ENCODE results near the gene DHRS1.
"Not testable (repeated sequence)": the region's sequence is repeated elsewhere in the genome, so short reads cannot be mapped to it uniquely, and the experiment has no call there.

DHRS1 gene

GRCh38 chr14:24299255-24300191 is at the start of gene DHRS1, which contains the start of gene NOP9:
Gene DHRS1, minus strand, starts transcription at chr14:24299780. Its CDS starts 674 bp downstream, at chr14:24299106.
Gene NOP9, plus strand, starts transcription at chr14:24299850. Its CDS starts 105 bp downstream, at chr14:24299955.
- peak; percentile 64 for DNase-seq

GRCh38 chr14:24348186-24348585 is 48.6 kb upstream of the DHRS1 start:
- DNase-seq, result no peak

GRCh38 chr14:24347134-24347533 is 47.6 kb upstream of the DHRS1 start:
- no peak for DNase-seq

GRCh38 chr14:24343795-24344660 is 44.4 kb upstream of the DHRS1 start:
- no peak for DNase-seq

GRCh38 chr14:24342889-24343288 is 43.3 kb upstream of the DHRS1 start:
- no peak for DNase-seq

GRCh38 chr14:24340606-24341005 is 41.0 kb upstream of the DHRS1 start:
- no peak for DNase-seq

- no peak for DNase-seq
These were observed 39.9 kb upstream of the DHRS1 start, which contains the start of gene RIPK3 for GRCh38 chr14:24339284-24340151. Gene RIPK3, minus strand, starts transcription at chr14:24339991. Its CDS starts 165 bp downstream, at chr14:24339826.

GRCh38 chr14:24338843-24339242 is 39.3 kb upstream of the DHRS1 start:
- no peak for DNase-seq

GRCh38 chr14:24337824-24338175 is 38.2 kb upstream of the DHRS1 start:
- no peak for DNase-seq

- DNase-seq, result no peak
These were observed 37.7 kb upstream of the DHRS1 start for GRCh38 chr14:24337144-24337823.

GRCh38 chr14:24335461-24336171 is 36.0 kb upstream of the DHRS1 start:
- no peak for DNase-seq

- DNase-seq, result no peak
These were observed 35.1 kb upstream of the DHRS1 start, which contains the start of gene ADCY4 for GRCh38 chr14:24334431-24335291. Gene ADCY4, minus strand, starts transcription at chr14:24335071. Its CDS starts 419 bp downstream, at chr14:24334652.

GRCh38 chr14:24332268-24332993 is 32.9 kb upstream of the DHRS1 start:
- DNase-seq, result peak; percentile 59

- no peak for DNase-seq
These were observed 32.2 kb upstream of the DHRS1 start for GRCh38 chr14:24331731-24332267.

- DNase-seq, result no peak
These were observed 31.5 kb upstream of the DHRS1 start for GRCh38 chr14:24330973-24331674.

GRCh38 chr14:24329736-24330135 is 30.2 kb upstream of the DHRS1 start:
- DNase-seq, result no peak

GRCh38 chr14:24329073-24329663 is 29.6 kb upstream of the DHRS1 start:
- DNase-seq, result no peak

GRCh38 chr14:24327914-24328313 is 28.3 kb upstream of the DHRS1 start:
- not testable (repeated sequence) for DNase-seq

Data from NCI-H1694 treated with DMSO at 0.1 percent for 48 hours (cell line).